Hepatocyte (in vitro differentiated cells): ENCODE data around the gene RNLS. TPM values are rescaled to one million over a fixed set of nuclear protein-coding genes. Genes with fewer than 3 reads are reported as not detected.

Experiments
- DNase-seq: peaks from one replicate; pipeline ENCODE4 v3.0.0-alpha.2; 2016; ENCODE audit warnings: low spot score
- H2AFZ ChIP-seq: fragments of 200-600 bp; sonication (generic); 2 replicates; pipeline ENCODE4 v1.6.0; 2016; ENCODE audit warnings: antibody characterized with exemption, mild to moderate bottlenecking
- H3K27ac ChIP-seq: fragments of 200-600 bp; sonication (generic); 2 replicates; pipeline ENCODE4 v1.5.1; 2016; ENCODE audit warnings: mild to moderate bottlenecking
- H3K27me3 ChIP-seq: fragments of 200-600 bp; sonication (generic); 2 replicates; pipeline ENCODE4 v1.6.1; 2016
- H3K36me3 ChIP-seq: fragments of 200-600 bp; sonication (generic); replicated peaks from 2 replicates; pipeline ENCODE4 v1.5.1; 2016; ENCODE audit warnings: low read depth; ENCODE audit not compliant: insufficient read depth
- H3K4me1 ChIP-seq: fragments of 200-600 bp; sonication (generic); 2 replicates; pipeline ENCODE4 v1.5.1; 2016; ENCODE audit warnings: mild to moderate bottlenecking, moderate library complexity; ENCODE audit not compliant: insufficient read depth
- H3K4me2 ChIP-seq: fragments of 200-600 bp; sonication (generic); 2 replicates; pipeline ENCODE4 v1.6.0; 2016
- H3K4me3 ChIP-seq: fragments of 200-600 bp; sonication (generic); 2 replicates; pipeline ENCODE4 v1.5.1; 2016; ENCODE audit warnings: mild to moderate bottlenecking
- H3K79me2 ChIP-seq: fragments of 200-600 bp; sonication (generic); 2 replicates; pipeline ENCODE4 v1.6.0; 2017; ENCODE audit warnings: mild to moderate bottlenecking
- H3K9me2 ChIP-seq: fragments of 200-600 bp; sonication (generic); replicated peaks from 2 replicates; pipeline ENCODE4 v1.6.0; 2017; ENCODE audit warnings: mild to moderate bottlenecking; ENCODE audit not compliant: insufficient read depth
- H3K9me3 ChIP-seq: fragments of 200-600 bp; sonication (generic); 2 replicates; pipeline ENCODE4 v1.5.1; 2016; ENCODE audit warnings: low read depth, mild to moderate bottlenecking
- H4K20me1 ChIP-seq: fragments of 200-600 bp; sonication (generic); 2 replicates; pipeline ENCODE4 v1.6.0; 2016; ENCODE audit warnings: mild to moderate bottlenecking; ENCODE audit not compliant: insufficient read depth, poor library complexity, severe bottlenecking
- EZH2 ChIP-seq: fragments of 200-600 bp; sonication (generic); IDR thresholded peaks from 2 replicates; pipeline ENCODE4 v1.6.1; 2016; ENCODE audit warnings: antibody characterized with exemption, mild to moderate bottlenecking, borderline replicate concordance
- EZH2phosphoT487 ChIP-seq: fragments of 200-600 bp; sonication (generic); IDR thresholded peaks from one replicate; pipeline ENCODE4 v1.6.1; 2018; ENCODE audit warnings: antibody characterized with exemption, mild to moderate bottlenecking, low read depth, moderate library complexity; ENCODE audit not compliant: unreplicated experiment, severe bottlenecking
- WGBS: methylation state at CpG from one replicate; pipeline ENCODE4 v1.1.6; 2016; ENCODE audit warnings: low lambda C conversion rate; ENCODE audit errors: missing lambda C conversion rate; 5-methylcytosine and 5-hydroxymethylcytosine counted together
- polyA plus RNA-seq: library from polyadenylated mRNA; unstranded; fragments of >200 nt; fragmentation: Nextera tagmentation; extraction: Ambion mirVana; gene quantifications from 2 replicates; pipeline ENCODE4 v1.2.1, GENCODE V29; 2016
- total RNA-seq: library from RNA; depleted of rRNA; stranded (reverse); fragments of >200 nt; gene quantifications from 2 replicates; pipeline ENCODE4 v1.2.3, GENCODE V29; 2014
- TF ChIP-seq, protein P1 (sequence below): fragments of 200-600 bp; sonication (generic); IDR thresholded peaks from 2 replicates; pipeline ENCODE4 v1.5.1; 2016; ENCODE audit warnings: antibody characterized with exemption, mild to moderate bottlenecking; ENCODE audit not compliant: poor library complexity

The RNLS gene
- total and polyA plus RNA-seq, 2 experiments from 2014 or later = 12.8 to 14.9 TPM

GRCh38 chr10:88461426-88461825, 121.7 kb downstream of the RNLS start:
- H3K4me3 ChIP-seq = no peak overlapping the region
- H3K79me2 ChIP-seq = no peaks in the 10 kb centered on the region
- H3K9me3 ChIP-seq = no peaks in the 10 kb centered on the region
- no peak for DNase-seq
- H3K27ac ChIP-seq = no peak overlapping the region
- 63% methylated on average over 1 of the region's 1 CpG for WGBS
- no peak overlapping the region for H2AFZ ChIP-seq
- H3K4me2 ChIP-seq = no peak overlapping the region
- TF ChIP-seq, protein P1, sequence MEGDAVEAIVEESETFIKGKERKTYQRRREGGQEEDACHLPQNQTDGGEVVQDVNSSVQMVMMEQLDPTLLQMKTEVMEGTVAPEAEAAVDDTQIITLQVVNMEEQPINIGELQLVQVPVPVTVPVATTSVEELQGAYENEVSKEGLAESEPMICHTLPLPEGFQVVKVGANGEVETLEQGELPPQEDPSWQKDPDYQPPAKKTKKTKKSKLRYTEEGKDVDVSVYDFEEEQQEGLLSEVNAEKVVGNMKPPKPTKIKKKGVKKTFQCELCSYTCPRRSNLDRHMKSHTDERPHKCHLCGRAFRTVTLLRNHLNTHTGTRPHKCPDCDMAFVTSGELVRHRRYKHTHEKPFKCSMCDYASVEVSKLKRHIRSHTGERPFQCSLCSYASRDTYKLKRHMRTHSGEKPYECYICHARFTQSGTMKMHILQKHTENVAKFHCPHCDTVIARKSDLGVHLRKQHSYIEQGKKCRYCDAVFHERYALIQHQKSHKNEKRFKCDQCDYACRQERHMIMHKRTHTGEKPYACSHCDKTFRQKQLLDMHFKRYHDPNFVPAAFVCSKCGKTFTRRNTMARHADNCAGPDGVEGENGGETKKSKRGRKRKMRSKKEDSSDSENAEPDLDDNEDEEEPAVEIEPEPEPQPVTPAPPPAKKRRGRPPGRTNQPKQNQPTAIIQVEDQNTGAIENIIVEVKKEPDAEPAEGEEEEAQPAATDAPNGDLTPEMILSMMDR = no peak
- TF ChIP-seq EZH2phosphoT487 (no peak), EZH2 (no peak)
- H3K36me3 ChIP-seq = no peaks in the 10 kb centered on the region
- no peaks in the 10 kb centered on the region for H3K4me1 ChIP-seq
- no peaks in the 10 kb centered on the region for H3K27me3 ChIP-seq
- no peaks in the 10 kb centered on the region for H4K20me1 ChIP-seq
- H3K9me2 ChIP-seq = no peaks in the 10 kb centered on the region

- H3K36me3 ChIP-seq = no peaks in the 10 kb centered on the region
- WGBS = 76% methylated on average over 4 of the region's 4 CpGs
- H3K9me2 ChIP-seq = no peaks in the 10 kb centered on the region
- no peaks in the 10 kb centered on the region for H3K9me3 ChIP-seq
- H3K79me2 ChIP-seq = no peaks in the 10 kb centered on the region
- no peak overlapping the region for H3K27ac ChIP-seq
- TF ChIP-seq EZH2 (no peak), EZH2phosphoT487 (no peak)
- TF ChIP-seq, protein P1 = no peak
- H2AFZ ChIP-seq = no peak overlapping the region
- no peak for DNase-seq
- H3K27me3 ChIP-seq = no peaks in the 10 kb centered on the region
- no peaks in the 10 kb centered on the region for H4K20me1 ChIP-seq
- no peaks in the 10 kb centered on the region for H3K4me1 ChIP-seq
- no peak overlapping the region for H3K4me2 ChIP-seq
- H3K4me3 ChIP-seq = no peak overlapping the region
Measured at GRCh38 chr10:88459530-88459929, 123.6 kb downstream of the RNLS start.

DNA sequence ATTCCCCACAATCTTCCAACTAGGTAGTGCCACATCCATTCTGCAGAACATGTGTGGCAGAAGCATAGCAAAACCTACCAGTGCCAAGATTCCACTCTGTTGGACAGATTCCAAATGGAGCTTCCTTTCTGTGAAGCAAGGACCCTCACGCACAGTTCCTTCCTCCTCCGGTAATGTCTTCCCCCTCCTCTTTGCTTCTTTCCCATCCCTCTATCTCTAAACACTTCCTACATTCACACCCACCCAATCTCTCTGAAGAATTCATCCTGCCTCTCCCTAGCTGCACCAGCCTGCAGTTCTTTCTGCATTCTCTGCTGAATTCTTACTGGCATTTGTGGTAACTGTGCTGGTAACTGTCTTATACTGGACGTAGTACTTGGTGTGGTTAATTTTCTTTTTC, 124.9 kb downstream of the RNLS start:
- Histone ChIP-seq H2AFZ (no peak overlapping the region), H3K27me3 (no peaks in the 10 kb centered on the region), H4K20me1 (no peaks in the 10 kb centered on the region), H3K36me3 (no peaks in the 10 kb centered on the region), H3K4me3 (no peak overlapping the region), H3K9me3 (no peaks in the 10 kb centered on the region), H3K4me2 (no peak overlapping the region), H3K27ac (no peak overlapping the region), H3K79me2 (no peaks in the 10 kb centered on the region), H3K9me2 (no peaks in the 10 kb centered on the region), H3K4me1 (no peaks in the 10 kb centered on the region)
- no peak for TF ChIP-seq EZH2phosphoT487
- TF ChIP-seq, protein P1 = no peak
- no peak for TF ChIP-seq EZH2
- WGBS = 81% methylated on average over 3 of the region's 3 CpGs
- DNase-seq = no peak

DNA sequence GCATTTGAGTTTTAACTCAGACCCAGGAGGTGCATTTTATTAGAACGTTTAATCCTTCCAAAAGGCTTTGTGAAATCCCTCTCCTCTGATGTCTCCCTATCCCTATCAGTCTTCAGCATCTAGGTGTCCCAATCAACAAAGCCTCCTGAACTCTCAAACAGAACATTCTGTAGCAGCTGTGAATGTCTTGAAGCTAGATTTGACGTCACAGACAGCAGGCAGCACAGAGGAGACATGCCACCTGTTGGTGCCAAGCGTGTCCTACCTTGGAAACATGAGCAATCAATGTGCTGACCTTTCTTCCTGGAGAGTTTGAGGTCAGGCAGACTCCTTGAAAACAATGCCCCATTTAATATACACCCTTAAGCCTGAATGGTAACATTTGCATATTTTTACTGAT, 125.5 kb downstream of the RNLS start:
- WGBS = 66% methylated on average over 3 of the region's 3 CpGs
- H3K9me3 ChIP-seq = no peaks in the 10 kb centered on the region
- no peaks in the 10 kb centered on the region for H3K27me3 ChIP-seq
- no peak overlapping the region for H3K27ac ChIP-seq
- H3K36me3 ChIP-seq = no peaks in the 10 kb centered on the region
- no peaks in the 10 kb centered on the region for H3K9me2 ChIP-seq
- no peak overlapping the region for H3K4me3 ChIP-seq
- H3K4me2 ChIP-seq = no peak overlapping the region
- no peaks in the 10 kb centered on the region for H3K4me1 ChIP-seq
- TF ChIP-seq, protein P1 = no peak
- TF ChIP-seq EZH2 = no peak
- no peak for TF ChIP-seq EZH2phosphoT487
- no peak for DNase-seq
- H4K20me1 ChIP-seq = no peaks in the 10 kb centered on the region
- no peak overlapping the region for H2AFZ ChIP-seq
- H3K79me2 ChIP-seq = no peaks in the 10 kb centered on the region
